Endothelial cell of umbilical vein (primary cell): ENCODE data around the gene BNC2.

Experiments used
- CTCF ChIP-seq, 2 donors: IDR thresholded peaks; 1 replicate in 1 of 2; 2 replicates in 1 of 2; pipeline ENCODE4 v1.5.1; 2011; ENCODE audit warnings: low read length in 2 of 2, mild to moderate bottlenecking in 2 of 2, moderate library complexity in 2 of 2, control low read depth in 1 of 2, inconsistent platforms in 1 of 2, low read depth in 1 of 2; ENCODE audit not compliant: insufficient read depth in 1 of 2; ENCODE audit errors: extremely low read depth in 1 of 2
- EZH2 ChIP-seq: IDR thresholded peaks from 2 replicates; pipeline ENCODE4 v1.6.1; 2012; ENCODE audit warnings: borderline replicate concordance, low read depth, mild to moderate bottlenecking, moderate library complexity, low read length, inconsistent platforms; ENCODE audit not compliant: severe bottlenecking
- FOS ChIP-seq: IDR thresholded peaks from 2 replicates; pipeline ENCODE4 v1.6.1; 2011; ENCODE audit warnings: mild to moderate bottlenecking, low read length, moderate library complexity, borderline replicate concordance; ENCODE audit not compliant: insufficient read depth
- GATA2 ChIP-seq: IDR thresholded peaks from 2 replicates; pipeline ENCODE4 v1.7.0; 2011; ENCODE audit warnings: low read depth, mild to moderate bottlenecking, moderate library complexity, mixed read lengths, low read length; ENCODE audit not compliant: insufficient read length, insufficient read depth
- JUN ChIP-seq: IDR thresholded peaks from 2 replicates; pipeline ENCODE4 v1.6.1; 2011; ENCODE audit warnings: borderline replicate concordance, low read depth; ENCODE audit not compliant: insufficient read length, insufficient read depth
- MAX ChIP-seq: IDR thresholded peaks from 2 replicates; pipeline ENCODE4 v1.6.1; 2011; ENCODE audit not compliant: insufficient read depth, insufficient read length
- MYC ChIP-seq: IDR thresholded peaks from one replicate; pipeline ENCODE4 v1.6.1; 2011; ENCODE audit warnings: mild to moderate bottlenecking, low read depth, low read length
- POLR2A ChIP-seq: IDR thresholded peaks from 2 replicates; pipeline ENCODE4 v1.6.1; 2012; ENCODE audit warnings: low read depth, mild to moderate bottlenecking, control low read depth, low read length
- POLR2AphosphoS5 ChIP-seq: IDR thresholded peaks from 2 replicates; pipeline ENCODE4 v1.6.1; 2012; ENCODE audit warnings: low read depth, mild to moderate bottlenecking, control low read depth, low read length, moderate library complexity; ENCODE audit not compliant: insufficient read depth

- no peak for TF ChIP-seq CTCF (IDR thresholded peaks at IDR 0.05; ENCODE audit: extremely low read depth in 1 of 2, insufficient read depth in 1 of 2, low read depth in 1 of 2, low read length in 2 of 2)
- no peak for TF ChIP-seq POLR2A
- TF ChIP-seq FOS, result no peak
- TF ChIP-seq POLR2AphosphoS5, result no peak
- no peak for TF ChIP-seq MYC
- TF ChIP-seq EZH2, result no peak
- TF ChIP-seq MAX, result no peak
- TF ChIP-seq GATA2, result no peak
- TF ChIP-seq JUN, result no peak
Observed at GRCh38 chr9:16370647-16371046, 499.8 kb downstream of the BNC2 start.
